Measurements from ENCODE around the gene SCRG1. TPM values are rescaled to one million over a fixed set of nuclear protein-coding genes. Genes with fewer than 3 reads are reported as not detected.

SCRG1 gene
- total RNA-seq, 2 experiments from 2014 or later, result not detected

DNA sequence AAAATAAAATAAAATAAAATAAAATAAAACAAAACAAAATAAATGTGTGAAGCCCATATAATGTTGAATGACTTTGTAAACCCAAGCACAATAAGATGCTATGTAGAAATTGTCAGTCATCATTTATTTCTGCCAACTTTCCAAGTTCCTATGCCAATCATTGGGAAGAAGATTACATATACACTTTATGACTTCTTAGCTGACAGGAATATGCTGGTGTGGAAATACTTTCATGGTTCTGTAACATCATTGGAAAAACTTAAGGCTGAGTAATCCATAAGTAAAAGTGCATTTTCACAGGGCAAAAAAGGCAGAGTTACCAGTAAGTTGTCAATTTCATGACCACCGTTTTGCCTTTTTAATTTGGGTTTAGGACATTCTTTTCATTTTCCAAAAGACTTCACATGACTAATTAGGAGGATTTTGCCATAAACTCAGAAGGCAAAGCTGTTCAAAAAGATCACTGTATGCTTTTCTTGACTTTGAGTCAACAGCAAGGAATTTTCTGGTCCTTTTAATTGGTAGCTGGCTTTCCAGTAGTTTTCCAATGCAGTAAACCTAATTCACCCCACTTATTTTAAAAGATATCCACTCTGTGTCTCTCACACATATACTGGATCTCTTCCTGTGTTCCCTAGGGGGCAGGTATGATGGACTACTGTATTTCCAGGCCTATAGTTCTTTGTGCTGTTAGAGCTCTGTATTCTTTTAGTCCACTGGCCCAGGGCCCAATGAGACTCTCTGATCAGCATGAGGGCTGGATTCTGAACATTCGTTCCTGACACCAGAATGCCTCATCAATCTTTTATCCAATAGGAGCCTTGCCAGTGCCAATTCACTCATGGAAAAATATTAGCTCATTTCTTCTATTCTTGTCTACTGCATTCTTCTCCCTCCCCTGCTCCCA lies 26.2 kb upstream of the SCRG1 start:
- no peak for DNase-seq
- no peaks in the 10 kb centered on the region for H3K27me3 Mint-ChIP-seq (ENCODE audit: low read depth)
- H3K36me3 Mint-ChIP-seq (ENCODE audit: low read depth), result no peaks in the 10 kb centered on the region
- CTCF ChIA-PET, result interaction anchor here (0.6 to 1.0 kb wide), 2 partner anchors 13 to 105 kb away, joined by 3 read pairs; partner anchors contain the start of gene HAND2
- H3K4me3 Mint-ChIP-seq, result no peak overlapping the region
- intact Hi-C loops (cut with micrococcal nuclease), result no loop called here
- H3K9me3 Mint-ChIP-seq, result no peaks in the 10 kb centered on the region
- H3K4me1 Mint-ChIP-seq (ENCODE audit: low read depth), result peaks cover 25% of the 10 kb centered on the region
- H3K27ac Mint-ChIP-seq, result no peak overlapping the region

- CTCF ChIA-PET, result interaction anchor here (0.6 to 11.9 kb wide), 24 partner anchors 10 to 407 kb away, joined by 3 to 105 read pairs (median 4); partner anchors contain the start of gene SAP30
- Mint-ChIP-seq H3K9me3 (no peaks in the 10 kb centered on the region), H3K4me3 (no peak overlapping the region), H3K27me3 (ENCODE audit: low read depth) (peaks cover 3% of the 10 kb centered on the region), H3K27ac (no peak overlapping the region), H3K36me3 (ENCODE audit: low read depth) (no peaks in the 10 kb centered on the region), H3K4me1 (ENCODE audit: low read depth) (peaks cover 9% of the 10 kb centered on the region)
- DNase-seq, result no peak
- intact Hi-C loops (cut with micrococcal nuclease), result loop anchor here (1.0 kb wide), 2 partner anchors 74 to 736 kb away; no protein-coding TSS in a partner anchor
Observed at GRCh38 chr4:173420801-173421200, 21.9 kb upstream of the SCRG1 start.

- intact Hi-C loops (cut with micrococcal nuclease), result loop anchor here (1.0 kb wide), 2 partner anchors 74 to 736 kb away; no protein-coding TSS in a partner anchor
- Mint-ChIP-seq H3K27ac (no peak overlapping the region), H3K4me1 (ENCODE audit: low read depth) (peaks cover 4% of the 10 kb centered on the region), H3K36me3 (ENCODE audit: low read depth) (no peaks in the 10 kb centered on the region), H3K9me3 (no peaks in the 10 kb centered on the region), H3K27me3 (ENCODE audit: low read depth) (peaks cover 3% of the 10 kb centered on the region), H3K4me3 (no peak overlapping the region)
- no peak for DNase-seq
- CTCF ChIA-PET, result interaction anchor here (0.6 to 11.9 kb wide), 23 partner anchors 9 to 407 kb away, joined by 3 to 105 read pairs (median 4); partner anchors contain the start of gene SAP30
Observed at GRCh38 chr4:173420324-173420752, 21.4 kb upstream of the SCRG1 start.

GRCh38 chr4:173418639-173419038 lies 19.7 kb upstream of the SCRG1 start:
- no peaks in the 10 kb centered on the region for H3K36me3 Mint-ChIP-seq (ENCODE audit: low read depth)
- peaks cover 3% of the 10 kb centered on the region for H3K27me3 Mint-ChIP-seq (ENCODE audit: low read depth)
- CTCF ChIA-PET, result interaction anchor here (1.0 to 11.9 kb wide), 8 partner anchors 25 to 405 kb away, joined by 3 to 105 read pairs (median 4); no protein-coding TSS in a partner anchor
- no peaks in the 10 kb centered on the region for H3K9me3 Mint-ChIP-seq
- intact Hi-C loops (cut with micrococcal nuclease), result loop anchor here (5.0 kb wide), 1 partner anchor 391 kb away; no protein-coding TSS in a partner anchor
- H3K4me3 Mint-ChIP-seq, result no peak overlapping the region
- H3K27ac Mint-ChIP-seq, result no peak overlapping the region
- no peak for DNase-seq
- H3K4me1 Mint-ChIP-seq (ENCODE audit: low read depth), result peaks cover 3% of the 10 kb centered on the region

- CTCF ChIA-PET, result interaction anchor here (0.7 to 11.9 kb wide), 12 partner anchors 19 to 404 kb away, joined by 3 to 105 read pairs (median 4); partner anchors contain the start of gene SCRG1
- DNase-seq, result no peak
- Mint-ChIP-seq H3K4me3 (no peak overlapping the region), H3K4me1 (ENCODE audit: low read depth) (peaks cover 3% of the 10 kb centered on the region), H3K36me3 (ENCODE audit: low read depth) (no peaks in the 10 kb centered on the region), H3K27ac (no peak overlapping the region), H3K27me3 (ENCODE audit: low read depth) (peaks cover 5% of the 10 kb centered on the region), H3K9me3 (no peaks in the 10 kb centered on the region)
- intact Hi-C loops (cut with micrococcal nuclease), result loop anchor here (1.0 to 5.0 kb wide), 5 partner anchors 47 to 405 kb away; partner anchors contain the start of gene SAP30
Observed at GRCh38 chr4:173417833-173418232, 18.9 kb upstream of the SCRG1 start.

DNA sequence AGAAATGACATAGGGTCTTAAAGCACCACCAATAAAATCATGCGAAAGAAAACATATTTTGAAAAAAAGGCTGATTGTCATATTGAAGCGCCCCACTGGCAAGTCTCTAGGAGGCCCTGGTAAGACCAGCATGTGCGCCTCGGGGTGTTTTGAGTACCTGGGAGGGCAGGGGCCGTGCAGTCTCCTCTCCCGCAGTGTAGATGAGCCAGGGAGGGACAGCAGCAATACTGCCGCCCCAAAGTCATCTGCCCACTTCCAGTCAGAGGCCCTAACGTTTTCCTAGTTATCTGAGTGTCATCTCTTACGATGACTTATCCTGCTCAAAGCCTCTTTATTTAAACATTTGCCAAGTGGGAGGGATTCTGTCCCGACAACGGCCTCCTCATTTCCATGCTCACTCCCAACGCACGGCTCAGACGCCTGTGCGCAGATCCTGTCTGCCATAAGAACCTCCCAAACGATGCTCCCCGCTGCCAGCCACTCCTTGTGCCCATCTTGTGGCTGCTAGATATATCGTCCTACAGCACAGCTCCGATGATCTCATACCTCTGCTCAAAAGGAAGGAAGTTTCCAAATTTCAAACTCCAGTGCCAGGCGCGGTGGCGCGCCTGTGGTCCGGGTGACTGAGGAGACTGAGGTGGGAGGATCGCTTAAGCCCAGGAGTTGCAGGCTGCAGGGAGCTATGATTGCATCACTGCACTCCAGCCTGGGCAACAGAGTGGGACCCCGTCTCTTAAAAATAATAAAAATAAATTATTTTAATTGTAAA lies 17.2 kb upstream of the SCRG1 start:
- no peak overlapping the region for H3K27ac Mint-ChIP-seq
- intact Hi-C loops (cut with micrococcal nuclease), result loop anchor here (2.0 to 5.0 kb wide), 2 partner anchors 45 to 389 kb away; partner anchors contain the start of gene SAP30
- CTCF ChIA-PET, result interaction anchor here (0.6 to 11.9 kb wide), 9 partner anchors 9 to 403 kb away, joined by 3 to 105 read pairs (median 3); no protein-coding TSS in a partner anchor
- no peak for DNase-seq
- H3K4me1 Mint-ChIP-seq (ENCODE audit: low read depth), result peaks cover 3% of the 10 kb centered on the region
- H3K4me3 Mint-ChIP-seq, result no peak overlapping the region
- no peaks in the 10 kb centered on the region for H3K9me3 Mint-ChIP-seq
- H3K27me3 Mint-ChIP-seq (ENCODE audit: low read depth), result peaks cover 6% of the 10 kb centered on the region
- no peaks in the 10 kb centered on the region for H3K36me3 Mint-ChIP-seq (ENCODE audit: low read depth)

DNA sequence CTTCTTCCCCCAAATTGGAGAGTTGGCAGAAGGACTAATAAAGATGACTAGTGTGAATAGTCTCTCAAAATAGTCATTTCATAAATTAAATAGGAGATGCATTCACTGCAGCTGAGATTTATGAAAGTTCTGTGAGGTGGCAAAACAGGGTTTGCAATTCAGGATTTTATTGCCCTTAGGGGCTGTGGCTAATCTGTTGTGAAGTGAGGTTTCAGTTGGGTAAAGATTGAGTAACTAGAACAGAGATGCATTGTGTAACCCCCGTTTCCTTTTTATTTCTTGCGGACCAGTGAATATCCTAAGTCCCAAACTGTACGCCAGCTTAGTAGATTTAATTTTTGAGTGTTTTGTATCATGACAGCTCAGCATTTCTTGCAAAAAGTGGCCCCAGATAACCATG lies 16.2 kb upstream of the SCRG1 start:
- CTCF ChIA-PET, result interaction anchor here (0.9 to 11.9 kb wide), 5 partner anchors 96 to 402 kb away, joined by 3 to 105 read pairs (median 3); no protein-coding TSS in a partner anchor
- H3K4me1 Mint-ChIP-seq (ENCODE audit: low read depth), result no peaks in the 10 kb centered on the region
- H3K9me3 Mint-ChIP-seq, result no peaks in the 10 kb centered on the region
- intact Hi-C loops (cut with micrococcal nuclease), result loop anchor here (5.0 kb wide), 1 partner anchor 388 kb away; no protein-coding TSS in a partner anchor
- peaks cover 6% of the 10 kb centered on the region for H3K27me3 Mint-ChIP-seq (ENCODE audit: low read depth)
- DNase-seq, result no peak
- no peak overlapping the region for H3K27ac Mint-ChIP-seq
- H3K4me3 Mint-ChIP-seq, result no peak overlapping the region
- no peaks in the 10 kb centered on the region for H3K36me3 Mint-ChIP-seq (ENCODE audit: low read depth)

GRCh38 chr4:173414456-173414855 lies 15.5 kb upstream of the SCRG1 start:
- no peak for DNase-seq
- Mint-ChIP-seq H3K4me1 (ENCODE audit: low read depth) (no peaks in the 10 kb centered on the region), H3K36me3 (ENCODE audit: low read depth) (no peaks in the 10 kb centered on the region), H3K4me3 (no peak overlapping the region), H3K27ac (no peak overlapping the region), H3K27me3 (ENCODE audit: low read depth) (peaks cover 6% of the 10 kb centered on the region), H3K9me3 (no peaks in the 10 kb centered on the region)
- intact Hi-C loops (cut with micrococcal nuclease), result no loop called here
- CTCF ChIA-PET, result interaction anchor here (1.3 to 11.9 kb wide), 3 partner anchors 95 to 401 kb away, joined by 3 to 105 read pairs (median 14); no protein-coding TSS in a partner anchor

DNA sequence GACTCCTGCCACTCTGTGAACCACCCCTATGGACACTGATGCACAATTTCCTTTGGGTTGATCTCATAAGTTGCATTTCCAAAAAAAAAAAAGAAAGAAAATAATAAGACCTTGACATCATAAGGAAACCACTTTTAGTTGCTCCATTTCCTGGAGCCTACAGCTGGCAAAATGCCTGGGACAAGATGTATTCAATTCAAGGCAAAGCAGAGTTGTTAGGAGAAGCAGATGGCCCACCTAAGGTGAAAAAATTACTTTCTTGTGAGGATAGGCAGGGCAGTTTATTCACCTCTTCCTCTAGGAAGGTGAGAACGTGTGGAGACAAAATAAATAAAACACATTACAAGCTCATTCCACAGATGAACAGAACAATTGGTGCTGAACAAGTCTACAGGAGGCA lies 14.1 kb upstream of the SCRG1 start:
- Mint-ChIP-seq H3K4me3 (no peak overlapping the region), H3K36me3 (ENCODE audit: low read depth) (no peaks in the 10 kb centered on the region), H3K27ac (no peak overlapping the region), H3K4me1 (ENCODE audit: low read depth) (no peaks in the 10 kb centered on the region), H3K27me3 (ENCODE audit: low read depth) (peaks cover 4% of the 10 kb centered on the region), H3K9me3 (no peaks in the 10 kb centered on the region)
- intact Hi-C loops (cut with micrococcal nuclease), result no loop called here
- CTCF ChIA-PET, result interaction anchor here (0.6 to 11.9 kb wide), 8 partner anchors 8 to 400 kb away, joined by 3 to 105 read pairs (median 4); no protein-coding TSS in a partner anchor
- no peak for DNase-seq

GRCh38 chr4:173411106-173411693 lies 12.3 kb upstream of the SCRG1 start:
- H3K9me3 Mint-ChIP-seq, result no peaks in the 10 kb centered on the region
- no peak overlapping the region for H3K4me3 Mint-ChIP-seq
- DNase-seq, result no peak
- intact Hi-C loops (cut with micrococcal nuclease), result no loop called here
- CTCF ChIA-PET, result interaction anchor here (1.3 to 11.9 kb wide), 5 partner anchors 9 to 397 kb away, joined by 3 to 105 read pairs (median 4); no protein-coding TSS in a partner anchor
- no peak overlapping the region for H3K27ac Mint-ChIP-seq
- H3K36me3 Mint-ChIP-seq (ENCODE audit: low read depth), result no peaks in the 10 kb centered on the region
- no peaks in the 10 kb centered on the region for H3K4me1 Mint-ChIP-seq (ENCODE audit: low read depth)
- peaks cover 4% of the 10 kb centered on the region for H3K27me3 Mint-ChIP-seq (ENCODE audit: low read depth)

- no peaks in the 10 kb centered on the region for H3K36me3 Mint-ChIP-seq (ENCODE audit: low read depth)
- intact Hi-C loops (cut with micrococcal nuclease), result no loop called here
- peaks cover 7% of the 10 kb centered on the region for H3K27me3 Mint-ChIP-seq (ENCODE audit: low read depth)
- no peaks in the 10 kb centered on the region for H3K4me1 Mint-ChIP-seq (ENCODE audit: low read depth)
- DNase-seq, result no peak
- CTCF ChIA-PET, result interaction anchor here (3.7 kb wide), 1 partner anchor 11 kb away, joined by 13 read pairs; no protein-coding TSS in a partner anchor
- H3K27ac Mint-ChIP-seq, result no peak overlapping the region
- no peak overlapping the region for H3K4me3 Mint-ChIP-seq
- H3K9me3 Mint-ChIP-seq, result no peaks in the 10 kb centered on the region
Observed at GRCh38 chr4:173410079-173410478, 11.2 kb upstream of the SCRG1 start.
